Keratinocyte (primary cell): ENCODE measurements around the gene REEP2. TPM values are rescaled to one million over a fixed set of nuclear protein-coding genes. Genes with fewer than 3 reads are reported as not detected.

ENCODE experiments used
- DNase-seq: peaks from one replicate; pipeline ENCODE4 v3.0.0-alpha.2; 2011; ENCODE audit warnings: low read depth, missing footprints, low spot score
- FAIRE-seq: peaks from 2 replicates; lab custom pipeline; 2011; peaks lifted over from hg19 to GRCh38; lab: Jason Lieb, UNC
- H2AFZ ChIP-seq: 2 replicates; pipeline ENCODE4 v1.6.0; 2012; ENCODE audit warnings: low read length, control low read depth, inconsistent platforms; ENCODE audit not compliant: control insufficient read depth
- H3K27ac ChIP-seq: 2 replicates; pipeline ENCODE4 v1.5.1; 2011; ENCODE audit warnings: low read length; ENCODE audit not compliant: control insufficient read depth, insufficient read depth
- H3K27me3 ChIP-seq: 3 replicates; pipeline ENCODE4 v1.6.0; 2011; ENCODE audit warnings: low read length; ENCODE audit not compliant: control insufficient read depth, insufficient read depth; ENCODE audit errors: extremely low read depth
- H3K36me3 ChIP-seq, 2 experiments: 2 replicates in 1 of 2; 3 replicates in 1 of 2; pipeline ENCODE4 v1.5.1; 2011; ENCODE audit warnings: low read length in 2 of 2, mild to moderate bottlenecking in 1 of 2; ENCODE audit not compliant: control insufficient read depth in 2 of 2, insufficient read depth in 2 of 2; ENCODE audit errors: extremely low read depth in 1 of 2
- H3K4me1 ChIP-seq: 3 replicates; pipeline ENCODE4 v1.5.1; 2011; ENCODE audit warnings: low read length; ENCODE audit not compliant: control insufficient read depth, insufficient read depth; ENCODE audit errors: extremely low read depth
- H3K4me2 ChIP-seq: 3 replicates; pipeline ENCODE4 v1.6.0; 2011; ENCODE audit warnings: low read depth, low read length; ENCODE audit not compliant: control insufficient read depth, insufficient read depth; ENCODE audit errors: extremely low read depth
- H3K4me3 ChIP-seq, 3 experiments: fragments of 200-600 bp in 1 of 3; sonication (generic) in 1 of 3; 2 replicates in 2 of 3; 3 replicates in 1 of 3; pipeline ENCODE4 v1.5.1; 2011 to 2016; ENCODE audit warnings: low read length in 3 of 3, mild to moderate bottlenecking in 3 of 3, control low read depth in 2 of 3, inconsistent platforms in 1 of 3, low read depth in 1 of 3, mixed read lengths in 1 of 3, mixed run types in 1 of 3, moderate library complexity in 1 of 3; ENCODE audit not compliant: control insufficient read depth in 2 of 3, insufficient read depth in 2 of 3; ENCODE audit errors: extremely low read depth in 1 of 3
- H3K79me2 ChIP-seq: 2 replicates; pipeline ENCODE4 v1.6.0; 2012; ENCODE audit warnings: low read length; ENCODE audit not compliant: control insufficient read depth, insufficient read depth
- H3K9ac ChIP-seq: 3 replicates; pipeline ENCODE4 v1.6.0; 2011; ENCODE audit warnings: low read length; ENCODE audit not compliant: control insufficient read depth, insufficient read depth; ENCODE audit errors: extremely low read depth
- H3K9me1 ChIP-seq: 3 replicates; pipeline ENCODE4 v1.6.0; 2011; ENCODE audit warnings: low read length; ENCODE audit not compliant: control insufficient read depth, insufficient read depth; ENCODE audit errors: extremely low read depth
- H3K9me3 ChIP-seq: 2 replicates; pipeline ENCODE4 v1.5.1; 2012; ENCODE audit warnings: low read depth, low read length; ENCODE audit not compliant: control insufficient read depth
- H4K20me1 ChIP-seq: 3 replicates; pipeline ENCODE4 v1.6.0; 2011; ENCODE audit warnings: low read length; ENCODE audit not compliant: control insufficient read depth, insufficient read depth; ENCODE audit errors: extremely low read depth
- EZH2 ChIP-seq: IDR thresholded peaks from one replicate; pipeline ENCODE4 v1.6.1; 2012; ENCODE audit warnings: inconsistent platforms, mild to moderate bottlenecking, low read length, moderate library complexity
- dilution Hi-C: fragments of 300-500 bp; cut with MboI; formaldehyde crosslinking; loops from one replicate; pipeline ENCODE4 v1.7.0; 2020; ENCODE audit warnings: low sequenced_read_pairs; ENCODE audit not compliant: extremely low pct_ligation_motif_present
- polyA plus RNA-seq, 5 experiments: library from polyadenylated mRNA; depleted of rRNA in 3 of 5; stranded (reverse) in 3 of 5; stranded (forward) in 1 of 5; unstranded in 1 of 5; fragments of >200 nt; gene quantifications; 1 replicate in 1 of 5; 2 replicates in 3 of 5; 3 replicates in 1 of 5; pipeline versions ENCODE4 v1.2.1 to v1.2.3, GENCODE V29; 2011 to 2012; ENCODE audit warnings: missing spikeins in 2 of 5, low read depth in 1 of 5, low replicate concordance in 1 of 5
- TF ChIP-seq, protein P1 (sequence below), 3 experiments: IDR thresholded peaks in 1 of 3; conservative IDR thresholded peaks in 1 of 3; optimal IDR thresholded peaks in 1 of 3; 2 replicates in 2 of 3; 3 replicates in 1 of 3; pipeline versions ENCODE3 to v1.5.1; 2011; ENCODE audit warnings: low read length in 3 of 3, mild to moderate bottlenecking in 3 of 3, moderate library complexity in 2 of 3, control low read depth in 1 of 3, inconsistent platforms in 1 of 3; ENCODE audit not compliant: insufficient read depth in 2 of 3; ENCODE audit errors: extremely low read depth in 1 of 3

Gene REEP2
- polyA plus RNA-seq, 1 donor (not counting 4 experiments of a cell fraction or from before 2014, with no cell fraction given) = 0.35 TPM

- peaks cover 12% of the 10 kb centered on the region for H3K79me2 ChIP-seq
- no peak overlapping the region for H2AFZ ChIP-seq
- no peak overlapping the region for H3K27ac ChIP-seq
- H3K9me3 ChIP-seq = no peaks in the 10 kb centered on the region
- H3K4me3 ChIP-seq = peak overlapping the region; percentile 75 to 92 (median 75)
- H3K27me3 ChIP-seq = no peaks in the 10 kb centered on the region
- H3K36me3 ChIP-seq = peaks cover 11 to 20% of the 10 kb centered on the region in 2 experiments
- no peaks in the 10 kb centered on the region for H3K9me1 ChIP-seq
- no peak for FAIRE-seq
- H3K4me1 ChIP-seq = peaks cover 28% of the 10 kb centered on the region
- peak overlapping the region; percentile 91 for H3K9ac ChIP-seq
- dilution Hi-C loops = no loop called here
- H4K20me1 ChIP-seq = peaks cover 16% of the 10 kb centered on the region
- DNase-seq = no peak
- TF ChIP-seq, protein P1, sequence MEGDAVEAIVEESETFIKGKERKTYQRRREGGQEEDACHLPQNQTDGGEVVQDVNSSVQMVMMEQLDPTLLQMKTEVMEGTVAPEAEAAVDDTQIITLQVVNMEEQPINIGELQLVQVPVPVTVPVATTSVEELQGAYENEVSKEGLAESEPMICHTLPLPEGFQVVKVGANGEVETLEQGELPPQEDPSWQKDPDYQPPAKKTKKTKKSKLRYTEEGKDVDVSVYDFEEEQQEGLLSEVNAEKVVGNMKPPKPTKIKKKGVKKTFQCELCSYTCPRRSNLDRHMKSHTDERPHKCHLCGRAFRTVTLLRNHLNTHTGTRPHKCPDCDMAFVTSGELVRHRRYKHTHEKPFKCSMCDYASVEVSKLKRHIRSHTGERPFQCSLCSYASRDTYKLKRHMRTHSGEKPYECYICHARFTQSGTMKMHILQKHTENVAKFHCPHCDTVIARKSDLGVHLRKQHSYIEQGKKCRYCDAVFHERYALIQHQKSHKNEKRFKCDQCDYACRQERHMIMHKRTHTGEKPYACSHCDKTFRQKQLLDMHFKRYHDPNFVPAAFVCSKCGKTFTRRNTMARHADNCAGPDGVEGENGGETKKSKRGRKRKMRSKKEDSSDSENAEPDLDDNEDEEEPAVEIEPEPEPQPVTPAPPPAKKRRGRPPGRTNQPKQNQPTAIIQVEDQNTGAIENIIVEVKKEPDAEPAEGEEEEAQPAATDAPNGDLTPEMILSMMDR (optimal IDR thresholded peaks at IDR 0.05 in 1 of 3, IDR thresholded peaks at IDR 0.05 in 1 of 3, conservative IDR thresholded peaks at IDR 0.05 in 1 of 3; ENCODE audit: extremely low read depth in 1 of 3, insufficient read depth in 2 of 3, low read length in 3 of 3) = no peak
- H3K4me2 ChIP-seq = peak overlapping the region; percentile 83
Measured at GRCh38 chr5:138466125-138466899, 27.5 kb downstream of the REEP2 start.

GRCh38 chr5:138466900-138467710, 28.2 kb downstream of the REEP2 start:
- dilution Hi-C loops = no loop called here
- Histone ChIP-seq H3K4me2 (peak overlapping the region; percentile 83), H4K20me1 (peaks cover 16% of the 10 kb centered on the region)

More at GRCh38 chr5:138466900-138467710, 28.2 kb downstream of the REEP2 start:
- Histone ChIP-seq H3K9ac (peak overlapping the region; percentile 91), H3K4me1 (peaks cover 25% of the 10 kb centered on the region), H3K79me2 (peaks cover 12% of the 10 kb centered on the region), H3K36me3 (peaks cover 11 to 20% of the 10 kb centered on the region in 2 experiments), H3K9me1 (no peaks in the 10 kb centered on the region), H3K27ac (no peak overlapping the region), H3K4me3 (peak overlapping the region; percentile 75 to 92 (median 75)), H2AFZ (no peak overlapping the region), H3K9me3 (no peaks in the 10 kb centered on the region), H3K27me3 (no peaks in the 10 kb centered on the region)
- no peak for DNase-seq
- no peak for FAIRE-seq
- TF ChIP-seq, protein P1 (optimal IDR thresholded peaks at IDR 0.05 in 1 of 3, IDR thresholded peaks at IDR 0.05 in 1 of 3, conservative IDR thresholded peaks at IDR 0.05 in 1 of 3; ENCODE audit: extremely low read depth in 1 of 3, insufficient read depth in 2 of 3, low read length in 3 of 3) = no peak
- TF ChIP-seq EZH2 = no peak
